ENCODE data around the gene NSRP1.

The NSRP1 gene

GRCh38 chr17:30155389-30155788 lies 38.8 kb downstream of the NSRP1 start:
- peak overlapping the region; percentile 8 for H3K27ac Mint-ChIP-seq
- H3K4me1 Mint-ChIP-seq = peaks cover 58% of the 10 kb centered on the region
- peaks cover 39% of the 10 kb centered on the region for H3K36me3 Mint-ChIP-seq
- H3K27me3 Mint-ChIP-seq = no peaks in the 10 kb centered on the region
- H3K4me3 Mint-ChIP-seq = no peak overlapping the region
- peaks cover 13% of the 10 kb centered on the region for H3K9me3 Mint-ChIP-seq

- Mint-ChIP-seq H3K36me3 (peaks cover 40% of the 10 kb centered on the region), H3K4me3 (no peak overlapping the region), H3K9me3 (peaks cover 13% of the 10 kb centered on the region), H3K4me1 (peaks cover 51% of the 10 kb centered on the region), H3K27me3 (no peaks in the 10 kb centered on the region), H3K27ac (peak overlapping the region; percentile 32)
Measured at GRCh38 chr17:30158896-30159625, 42.4 kb downstream of the NSRP1 start.

GRCh38 chr17:30160419-30161172 lies 44.0 kb downstream of the NSRP1 start:
- H3K4me1 Mint-ChIP-seq = peaks cover 55% of the 10 kb centered on the region
- no peaks in the 10 kb centered on the region for H3K27me3 Mint-ChIP-seq
- H3K9me3 Mint-ChIP-seq = peaks cover 13% of the 10 kb centered on the region
- H3K27ac Mint-ChIP-seq = no peak overlapping the region
- H3K4me3 Mint-ChIP-seq = no peak overlapping the region
- H3K36me3 Mint-ChIP-seq = peaks cover 43% of the 10 kb centered on the region

- Mint-ChIP-seq H3K27me3 (no peaks in the 10 kb centered on the region), H3K4me1 (peaks cover 55% of the 10 kb centered on the region), H3K36me3 (peaks cover 40% of the 10 kb centered on the region), H3K4me3 (no peak overlapping the region), H3K9me3 (peaks cover 13% of the 10 kb centered on the region), H3K27ac (no peak overlapping the region)
Measured at GRCh38 chr17:30161601-30162000, 45.0 kb downstream of the NSRP1 start.

GRCh38 chr17:30164531-30164930 lies 47.9 kb downstream of the NSRP1 start:
- Mint-ChIP-seq H3K9me3 (peaks cover 5% of the 10 kb centered on the region), H3K4me3 (no peak overlapping the region), H3K27ac (no peak overlapping the region), H3K36me3 (peaks cover 24% of the 10 kb centered on the region), H3K27me3 (no peaks in the 10 kb centered on the region), H3K4me1 (peaks cover 33% of the 10 kb centered on the region)

GRCh38 chr17:30165147-30165546 lies 48.5 kb downstream of the NSRP1 start:
- Mint-ChIP-seq H3K27ac (no peak overlapping the region), H3K9me3 (peaks cover under 1% of the 10 kb centered on the region), H3K27me3 (no peaks in the 10 kb centered on the region), H3K4me3 (no peak overlapping the region), H3K36me3 (peaks cover 20% of the 10 kb centered on the region), H3K4me1 (peaks cover 28% of the 10 kb centered on the region)

- Mint-ChIP-seq H3K27ac (no peak overlapping the region), H3K4me3 (no peak overlapping the region), H3K27me3 (no peaks in the 10 kb centered on the region), H3K36me3 (peaks cover 18% of the 10 kb centered on the region), H3K4me1 (peaks cover 29% of the 10 kb centered on the region), H3K9me3 (no peaks in the 10 kb centered on the region)
Measured at GRCh38 chr17:30165960-30166359, 49.3 kb downstream of the NSRP1 start.

- Mint-ChIP-seq H3K4me1 (peaks cover 33% of the 10 kb centered on the region), H3K9me3 (no peaks in the 10 kb centered on the region), H3K4me3 (no peak overlapping the region), H3K36me3 (peaks cover 12% of the 10 kb centered on the region), H3K27ac (no peak overlapping the region), H3K27me3 (no peaks in the 10 kb centered on the region)
Measured at GRCh38 chr17:30170415-30170987, 53.9 kb downstream of the NSRP1 start.

- Mint-ChIP-seq H3K4me3 (no peak overlapping the region), H3K9me3 (no peaks in the 10 kb centered on the region), H3K4me1 (peaks cover 31% of the 10 kb centered on the region), H3K36me3 (peaks cover 13% of the 10 kb centered on the region), H3K27me3 (no peaks in the 10 kb centered on the region), H3K27ac (no peak overlapping the region)
Measured at GRCh38 chr17:30172560-30172959, 55.9 kb downstream of the NSRP1 start.

GRCh38 chr17:30173649-30174048 lies 57.0 kb downstream of the NSRP1 start:
- peaks cover 31% of the 10 kb centered on the region for H3K4me1 Mint-ChIP-seq
- no peaks in the 10 kb centered on the region for H3K27me3 Mint-ChIP-seq
- H3K4me3 Mint-ChIP-seq = no peak overlapping the region
- peaks cover 13% of the 10 kb centered on the region for H3K36me3 Mint-ChIP-seq
- H3K27ac Mint-ChIP-seq = no peak overlapping the region
- H3K9me3 Mint-ChIP-seq = no peaks in the 10 kb centered on the region

GRCh38 chr17:30174556-30174955 lies 57.9 kb downstream of the NSRP1 start:
- Mint-ChIP-seq H3K9me3 (no peaks in the 10 kb centered on the region), H3K27ac (no peak overlapping the region), H3K27me3 (no peaks in the 10 kb centered on the region), H3K36me3 (peaks cover 11% of the 10 kb centered on the region), H3K4me1 (peaks cover 27% of the 10 kb centered on the region), H3K4me3 (no peak overlapping the region)

- Mint-ChIP-seq H3K36me3 (peaks cover 9% of the 10 kb centered on the region), H3K27ac (no peak overlapping the region), H3K4me1 (peaks cover 16% of the 10 kb centered on the region), H3K9me3 (no peaks in the 10 kb centered on the region), H3K4me3 (no peak overlapping the region), H3K27me3 (no peaks in the 10 kb centered on the region)
Measured at GRCh38 chr17:30176855-30177254, 60.2 kb downstream of the NSRP1 start.

GRCh38 chr17:30186761-30187160 lies 70.1 kb downstream of the NSRP1 start:
- Mint-ChIP-seq H3K27me3 (no peaks in the 10 kb centered on the region), H3K9me3 (no peaks in the 10 kb centered on the region), H3K36me3 (peaks cover 17% of the 10 kb centered on the region), H3K27ac (no peak overlapping the region), H3K4me3 (no peak overlapping the region), H3K4me1 (peaks cover 6% of the 10 kb centered on the region)

GRCh38 chr17:30187573-30187972 lies 71.0 kb downstream of the NSRP1 start:
- Mint-ChIP-seq H3K4me1 (peaks cover 6% of the 10 kb centered on the region), H3K9me3 (no peaks in the 10 kb centered on the region), H3K36me3 (peaks cover 17% of the 10 kb centered on the region), H3K27ac (no peak overlapping the region), H3K27me3 (no peaks in the 10 kb centered on the region), H3K4me3 (no peak overlapping the region)

- no peak overlapping the region for H3K4me3 Mint-ChIP-seq
- no peaks in the 10 kb centered on the region for H3K9me3 Mint-ChIP-seq
- no peaks in the 10 kb centered on the region for H3K27me3 Mint-ChIP-seq
- peaks cover 14% of the 10 kb centered on the region for H3K36me3 Mint-ChIP-seq
- H3K27ac Mint-ChIP-seq = peak overlapping the region; percentile 25
- peaks cover 6% of the 10 kb centered on the region for H3K4me1 Mint-ChIP-seq
Measured at GRCh38 chr17:30188211-30188939, 71.8 kb downstream of the NSRP1 start.

All from activated naive CD4-positive, alpha-beta T cell treated with anti-CD3 and anti-CD28 coated beads, Interleukin-2, amount 50 U/mL, for 24 hours (primary cell).